CD4-positive, alpha-beta T cell (primary cell): ENCODE data around the gene RIN3. TPM values are rescaled to one million over a fixed set of nuclear protein-coding genes. Genes with fewer than 3 reads are reported as not detected.

Experiments used
- ATAC-seq: fragments of 200-7000 bp; cut with Tn5 transposase; one replicate; pipeline ENCODE4 v1.10.0; 2022; ENCODE audit warnings: mild to moderate bottlenecking; ENCODE audit not compliant: poor library complexity
- CTCF ChIA-PET: fragments of 350-600 bp; sonication (Branson Sonifier 250); formaldehyde crosslinking; loops from one replicate; lab custom pipeline; 2021; ENCODE audit warnings: antibody characterized with exemption, inconsistent platforms; lab: Charles Lee
- POLR2A ChIA-PET: fragments of 350-600 bp; sonication (Branson Sonifier 250); formaldehyde crosslinking; loops from one replicate; lab custom pipeline; 2021; ENCODE audit warnings: antibody characterized with exemption, inconsistent platforms; lab: Charles Lee
- DNase-seq, 14 experiments: peaks; one replicate each; pipeline ENCODE4 v3.0.0-alpha.2; 2013 to 2020; ENCODE audit warnings: mixed read lengths in 2 of 14
- H3K27ac ChIP-seq, 2 donors: one replicate each; pipeline versions ENCODE4 v1.5.1 to v1.7.0; 2013; ENCODE audit warnings: low read length in 2 of 2, low read depth in 1 of 2, mild to moderate bottlenecking in 1 of 2
- H3K27me3 ChIP-seq, 2 experiments: 1 replicate in 1 of 2; 2 replicates in 1 of 2; pipeline versions ENCODE4 v1.6.1 to v1.7.0; 2013; ENCODE audit warnings: low read length in 2 of 2, control low read depth in 1 of 2, mild to moderate bottlenecking in 1 of 2, moderate library complexity in 1 of 2; ENCODE audit not compliant: insufficient read depth in 2 of 2, control insufficient read depth in 1 of 2
- H3K36me3 ChIP-seq: one replicate; pipeline ENCODE4 v1.6.1; 2013; ENCODE audit warnings: low read length, control low read depth; ENCODE audit not compliant: insufficient read depth
- H3K4me1 ChIP-seq: one replicate; pipeline ENCODE4 v1.6.1; 2013; ENCODE audit warnings: low read length, control low read depth; ENCODE audit not compliant: insufficient read depth
- H3K4me3 ChIP-seq: one replicate; pipeline ENCODE4 v1.5.1; 2013; ENCODE audit warnings: mild to moderate bottlenecking, low read length, moderate library complexity
- H3K9me3 ChIP-seq, 2 experiments: 1 replicate in 1 of 2; 2 replicates in 1 of 2; pipeline versions ENCODE4 v1.6.1 to v1.7.0; 2013; ENCODE audit warnings: low read length in 2 of 2, mild to moderate bottlenecking in 2 of 2, control low read depth in 1 of 2, moderate library complexity in 1 of 2; ENCODE audit not compliant: control insufficient read depth in 1 of 2, insufficient read depth in 1 of 2
- H3K27ac Mint-ChIP-seq: one replicate; pipeline ENCODE4 v1.8.0; 2020; ENCODE audit warnings: mixed read lengths
- H3K27me3 Mint-ChIP-seq: one replicate; pipeline ENCODE4 v1.8.0; 2021; ENCODE audit warnings: mixed read lengths
- H3K36me3 Mint-ChIP-seq: one replicate; pipeline ENCODE4 v1.8.0; 2021; ENCODE audit warnings: low read depth, mixed read lengths
- H3K4me1 Mint-ChIP-seq: one replicate; pipeline ENCODE4 v1.8.0; 2021; ENCODE audit warnings: low read depth, mixed read lengths
- H3K4me3 Mint-ChIP-seq: one replicate; pipeline ENCODE4 v1.8.0; 2020; ENCODE audit warnings: mild to moderate bottlenecking, mixed read lengths
- H3K9me3 Mint-ChIP-seq: one replicate; pipeline ENCODE4 v1.8.0; 2020; ENCODE audit warnings: mixed read lengths
- CTCF ChIP-seq: fragments of 200-600 bp; IDR thresholded peaks from one replicate; pipeline ENCODE4 v1.8.0; 2022; ENCODE audit warnings: antibody characterized with exemption, mild to moderate bottlenecking
- intact Hi-C, 2 experiments: fragments of 100-400 bp; cut with DNase I in 1 of 2; cut with micrococcal nuclease in 1 of 2; formaldehyde crosslinking; loops; one replicate each; pipeline versions ENCODE4 v1.15.1 to v1.9.0; 2023 to 2025; cut with DNase I, micrococcal nuclease
- total RNA-seq, 174 experiments: library from RNA in 2 of 174; stranded (reverse) in 2 of 174; gene quantifications; one replicate each; pipeline ENCODE4 v1.2.3 and lab custom pipeline; 2021 to 2026

The RIN3 gene
- total RNA-seq, 2 experiments from 2014 or later: 67.9 to 72.2 TPM

- H3K4me1 ChIP-seq: peaks cover 4% of the 10 kb centered on the region
- DNase-seq (peak in 1 of 14 experiments; percentile 47), ATAC-seq (no peak)
- Mint-ChIP-seq H3K36me3 (no peaks in the 10 kb centered on the region), H3K9me3 (no peaks in the 10 kb centered on the region), H3K4me3 (no peak overlapping the region), H3K4me1 (no peaks in the 10 kb centered on the region), H3K27ac (no peak overlapping the region), H3K27me3 (no peaks in the 10 kb centered on the region)
- no peaks in the 10 kb centered on the region for H3K36me3 ChIP-seq
- no peaks in the 10 kb centered on the region for H3K9me3 ChIP-seq
- ChIA-PET POLR2A (no interaction called here), CTCF (no interaction called here)
- H3K4me3 ChIP-seq: no peak overlapping the region
- H3K27me3 ChIP-seq: no peaks in the 10 kb centered on the region
- intact Hi-C loops: no loop called here
- no peak overlapping the region for H3K27ac ChIP-seq
- no peak for TF ChIP-seq CTCF
These were observed 19.1 kb upstream of the RIN3 start for GRCh38 chr14:92494512-92494911.

GRCh38 chr14:92495027-92495426 is 18.6 kb upstream of the RIN3 start:
- TF ChIP-seq CTCF: no peak
- Mint-ChIP-seq H3K4me3 (no peak overlapping the region), H3K4me1 (no peaks in the 10 kb centered on the region), H3K27ac (no peak overlapping the region), H3K27me3 (no peaks in the 10 kb centered on the region), H3K9me3 (no peaks in the 10 kb centered on the region), H3K36me3 (no peaks in the 10 kb centered on the region)
- peak in 2 of 14 experiments; percentile 64 to 75 for DNase-seq
- ChIA-PET CTCF (no interaction called here), POLR2A (no interaction called here)
- intact Hi-C loops: no loop called here
- H3K4me1 ChIP-seq: peaks cover 4% of the 10 kb centered on the region
- H3K9me3 ChIP-seq: no peaks in the 10 kb centered on the region
- H3K36me3 ChIP-seq: no peaks in the 10 kb centered on the region
- ATAC-seq: no peak
- no peaks in the 10 kb centered on the region for H3K27me3 ChIP-seq
- H3K27ac ChIP-seq: no peak overlapping the region
- no peak overlapping the region for H3K4me3 ChIP-seq

GRCh38 chr14:92496191-92496857 is 17.3 kb upstream of the RIN3 start:
- no peaks in the 10 kb centered on the region for H3K4me1 Mint-ChIP-seq
- Histone ChIP-seq H3K9me3 (peaks cover 0 to 3% of the 10 kb centered on the region in 2 experiments), H3K27ac (no peak overlapping the region), H3K36me3 (no peaks in the 10 kb centered on the region), H3K27me3 (no peaks in the 10 kb centered on the region), H3K4me3 (no peak overlapping the region), H3K4me1 (no peaks in the 10 kb centered on the region)
- ATAC-seq (no peak), DNase-seq (no peak)
- CTCF ChIA-PET: no interaction called here
- H3K4me3 Mint-ChIP-seq: no peak overlapping the region
- TF ChIP-seq CTCF: no peak
- H3K27me3 Mint-ChIP-seq: no peaks in the 10 kb centered on the region
- no peak overlapping the region for H3K27ac Mint-ChIP-seq
- POLR2A ChIA-PET: no interaction called here
- intact Hi-C loops: no loop called here
- no peaks in the 10 kb centered on the region for H3K36me3 Mint-ChIP-seq
- no peaks in the 10 kb centered on the region for H3K9me3 Mint-ChIP-seq
